GM18505 (cell line): ENCODE data around the gene TUNAR.
"Not testable (repeated sequence)": the region's sequence is repeated elsewhere in the genome, so short reads cannot be mapped to it uniquely, and the experiment has no call there.

Experiments used
- ATAC-seq: cut with Tn5 transposase; IDR thresholded peaks from one replicate; pipeline ENCODE4 v1.9.1; 2021; ENCODE audit not compliant: unreplicated experiment
- POLR2A ChIP-seq: IDR thresholded peaks from 4 replicates; pipeline ENCODE4 v1.6.1; 2011; ENCODE audit warnings: borderline replicate concordance; ENCODE audit not compliant: insufficient read depth, insufficient read length; ENCODE audit errors: extremely low read depth

TUNAR gene

DNA sequence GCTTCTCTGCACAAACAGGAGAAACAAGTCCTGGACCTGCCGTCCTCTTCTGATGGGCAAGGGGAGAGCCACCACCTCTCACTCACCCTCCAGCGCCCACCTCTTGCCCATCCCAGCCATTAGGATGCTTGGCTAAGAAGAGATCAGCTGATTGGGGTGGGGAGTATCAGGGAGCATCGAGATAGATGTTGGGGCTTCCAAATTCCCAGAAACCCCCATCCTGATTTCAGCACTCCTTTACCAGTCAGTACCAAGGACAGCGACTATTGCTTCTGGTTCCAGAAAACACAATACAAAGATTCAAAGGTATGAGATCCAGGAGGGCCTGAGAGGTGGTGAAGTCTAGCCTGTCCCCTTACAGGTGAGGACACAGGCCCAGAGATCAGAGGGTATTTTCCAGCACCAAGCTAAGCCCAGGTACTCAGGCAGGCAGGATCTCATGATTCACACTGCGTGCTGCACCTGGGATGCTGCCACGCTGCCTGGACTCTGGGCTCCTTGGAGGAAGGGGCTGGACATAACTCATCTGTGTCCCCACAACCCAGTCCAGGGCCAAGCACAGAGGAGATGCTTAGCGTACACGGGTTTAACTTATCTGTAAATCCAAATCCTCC lies 76.6 kb downstream of the TUNAR start:
- no peak for ATAC-seq
- no peak for TF ChIP-seq POLR2A

DNA sequence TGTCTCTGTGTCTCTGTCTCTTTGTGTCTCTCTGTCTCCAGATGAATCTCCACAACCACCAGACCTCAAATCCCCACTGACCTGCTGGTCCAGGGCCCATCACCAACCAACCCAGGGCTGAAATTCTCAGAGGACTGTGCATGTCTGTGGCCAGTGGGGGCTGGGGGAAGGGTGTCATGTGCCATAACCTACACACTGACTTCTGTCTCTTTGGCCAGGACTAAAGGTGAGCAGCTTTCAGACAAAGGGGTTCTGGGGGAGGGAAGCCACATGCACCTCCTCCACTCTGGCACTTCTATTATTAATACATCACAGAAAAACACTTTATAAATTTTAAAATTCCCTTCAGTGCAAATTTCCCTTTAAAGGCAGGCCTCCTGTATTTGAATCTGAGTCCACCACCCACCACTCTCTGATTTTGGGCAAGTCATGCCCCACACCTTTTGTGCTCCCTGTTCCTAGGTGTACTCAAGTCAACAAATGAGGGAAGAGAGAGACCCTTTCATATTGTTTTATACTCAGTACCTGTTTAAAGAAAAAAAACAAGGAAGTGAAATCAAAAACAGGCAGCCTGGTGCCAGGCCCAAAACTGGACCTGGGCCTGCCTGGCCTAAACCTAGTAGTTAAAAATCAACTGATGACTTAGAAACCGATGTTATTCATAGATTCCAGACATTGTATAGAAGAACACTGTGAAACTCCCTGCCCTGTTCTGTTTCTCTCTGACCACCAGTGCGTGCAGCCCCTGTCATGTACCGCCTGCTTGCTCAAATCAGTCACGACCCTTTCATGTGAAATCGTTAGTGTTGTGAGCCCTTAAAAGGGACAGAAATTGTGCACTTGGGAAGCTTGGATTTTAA lies 80.2 kb downstream of the TUNAR start:
- TF ChIP-seq POLR2A: no peak
- ATAC-seq: no peak

DNA sequence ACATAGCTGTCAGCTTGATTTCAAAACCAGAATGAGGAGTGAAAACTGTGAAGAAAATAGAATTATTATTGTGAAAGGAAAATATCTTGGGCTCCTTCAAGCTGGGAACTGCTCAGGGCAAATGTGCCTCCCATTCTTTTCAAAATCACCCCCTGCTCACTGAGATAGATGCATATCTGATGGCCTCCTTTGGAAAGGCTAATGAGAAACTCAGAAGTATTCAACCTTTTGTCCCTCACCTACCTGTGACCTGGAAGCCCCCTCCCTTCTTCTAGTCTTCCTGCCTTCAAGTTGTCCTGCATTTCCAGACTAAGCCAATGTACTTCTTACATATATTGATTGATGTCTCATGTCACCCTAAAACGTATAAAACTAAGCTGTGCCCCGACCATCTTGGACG lies 81.5 kb downstream of the TUNAR start:
- TF ChIP-seq POLR2A: no peak
- ATAC-seq: no peak

DNA sequence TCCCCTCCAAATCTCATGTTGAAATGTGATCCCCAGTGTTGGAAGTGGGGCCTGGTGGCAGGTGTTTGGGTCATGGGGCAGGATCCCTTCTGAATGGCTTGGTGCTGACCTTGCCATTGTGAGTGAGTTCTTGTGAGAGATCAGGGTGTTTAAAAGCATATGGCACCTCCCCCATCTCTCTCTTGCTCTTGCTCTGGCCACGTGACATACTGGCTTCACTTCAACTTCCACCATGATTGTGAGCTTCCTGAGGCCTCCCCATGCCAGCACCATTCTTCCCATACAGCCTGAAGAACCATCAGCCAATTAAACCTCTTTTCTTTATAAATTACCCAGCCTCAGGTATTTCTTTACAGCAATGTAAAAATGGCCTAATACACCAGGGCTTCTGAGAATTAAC lies 82.7 kb downstream of the TUNAR start:
- no peak for TF ChIP-seq POLR2A
- no peak for ATAC-seq

DNA sequence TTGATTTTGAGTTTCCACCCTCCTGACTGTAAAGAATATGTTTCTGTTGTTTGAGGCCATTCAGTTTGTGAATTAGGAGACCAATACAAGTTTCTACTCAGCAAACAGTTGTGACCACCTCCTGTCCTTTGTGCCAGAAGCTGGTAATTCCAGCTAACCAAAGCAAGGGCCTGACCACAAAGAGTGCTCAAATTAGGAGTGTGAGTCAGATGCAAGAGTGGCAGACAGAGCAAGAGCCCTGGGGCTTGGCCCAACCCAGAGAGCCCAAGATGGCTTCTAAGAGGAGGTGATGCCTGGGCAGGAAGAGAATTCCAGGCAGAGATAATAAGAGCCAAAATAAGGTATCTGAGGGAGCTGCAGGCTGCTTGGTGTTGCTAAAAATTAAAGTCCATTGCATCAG lies 84.8 kb downstream of the TUNAR start:
- TF ChIP-seq POLR2A: no peak
- ATAC-seq: no peak

DNA sequence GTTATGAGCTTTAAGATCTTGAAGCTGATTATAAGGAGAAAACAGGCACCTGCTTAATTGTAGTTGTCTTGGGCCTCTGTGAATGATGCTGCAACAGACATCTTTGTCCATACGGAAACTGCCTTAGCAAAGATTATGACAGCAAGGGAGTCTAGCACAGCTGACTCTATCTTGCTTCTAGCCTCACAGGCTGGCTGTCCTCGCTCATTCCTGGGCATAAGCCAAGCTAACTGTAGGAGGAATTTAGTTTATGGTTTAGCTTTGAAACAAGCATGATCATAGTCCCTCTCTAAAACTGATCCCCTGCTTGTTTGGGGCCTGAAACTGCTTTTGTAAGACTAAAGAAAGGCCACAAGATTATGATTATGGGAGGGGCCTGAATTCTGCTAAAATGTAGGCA lies 88.3 kb downstream of the TUNAR start:
- TF ChIP-seq POLR2A: no peak
- no peak for ATAC-seq

DNA sequence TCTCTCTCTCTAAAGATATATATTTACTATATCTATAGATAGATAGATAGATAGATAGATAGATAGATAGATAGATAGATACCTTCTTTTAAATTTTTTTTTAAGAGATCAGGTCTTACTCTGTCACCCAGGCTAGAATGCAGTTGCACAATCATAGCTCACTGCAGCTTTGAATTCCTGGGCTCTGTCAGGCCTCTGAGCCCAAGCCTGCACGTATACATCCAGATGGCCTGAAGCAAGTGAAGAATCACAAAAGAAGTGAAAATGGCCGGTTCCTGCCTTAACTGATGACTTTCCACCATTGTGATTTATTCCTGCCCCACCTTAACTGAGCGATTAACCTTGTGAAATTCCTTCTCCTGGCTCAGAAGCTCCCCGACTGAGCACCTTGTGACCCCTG lies 91.4 kb downstream of the TUNAR start:
- ATAC-seq: not testable (repeated sequence)
